Endothelial cell of umbilical vein (primary cell): ENCODE results near the gene QTRT2. TPM values are rescaled to one million over a fixed set of nuclear protein-coding genes. Genes with fewer than 3 reads are reported as not detected.

Source experiments
- BruUV-seq: library from RNA; stranded (reverse); fragments of 400-500 nt; replicated peaks from 2 replicates; lab custom pipeline; 2021; lab: Mats Ljungman, UMichigan
- CTCF ChIA-PET: fragments of 300-600, 350-600 bp; sonication (Branson Sonifier 250); formaldehyde crosslinking; loops from one replicate; lab custom pipeline; 2021; ENCODE audit warnings: antibody characterized with exemption, inconsistent platforms; lab: Charles Lee
- POLR2A ChIA-PET: fragments of 300-600, 350-600 bp; sonication (Branson Sonifier 250); formaldehyde crosslinking; loops from one replicate; lab custom pipeline; 2021; ENCODE audit warnings: antibody characterized with exemption, inconsistent platforms; lab: Charles Lee
- DNase-seq: peaks from one replicate; pipeline ENCODE4 v3.0.0-alpha.2; 2011; ENCODE audit warnings: low read depth, low spot score
- FAIRE-seq: peaks from 2 replicates; lab custom pipeline; 2011; peaks lifted over from hg19 to GRCh38; lab: Jason Lieb, UNC
- H2AFZ ChIP-seq: 2 replicates; pipeline ENCODE4 v1.6.0; 2012; ENCODE audit warnings: low read depth, low read length, control low read depth, inconsistent platforms
- H3K27ac ChIP-seq: 2 replicates; pipeline ENCODE4 v1.5.1; 2011; ENCODE audit warnings: low read depth, mild to moderate bottlenecking, control low read depth, low read length, moderate library complexity; ENCODE audit not compliant: insufficient read depth
- H3K27me3 ChIP-seq, 2 experiments: 2 replicates each; pipeline versions ENCODE4 v1.6.0 to v1.6.1; 2011; ENCODE audit warnings: low read length in 2 of 2, mixed read lengths in 1 of 2; ENCODE audit not compliant: control insufficient read depth in 2 of 2, insufficient read depth in 2 of 2
- H3K36me3 ChIP-seq, 2 experiments: 2 replicates in 1 of 2; 3 replicates in 1 of 2; pipeline ENCODE4 v1.5.1; 2011; ENCODE audit warnings: low read length in 2 of 2, mild to moderate bottlenecking in 1 of 2, moderate library complexity in 1 of 2; ENCODE audit not compliant: control insufficient read depth in 2 of 2, insufficient read depth in 2 of 2; ENCODE audit errors: extremely low read depth in 1 of 2
- H3K4me1 ChIP-seq: 3 replicates; pipeline ENCODE4 v1.5.1; 2011; ENCODE audit warnings: mild to moderate bottlenecking, low read length; ENCODE audit not compliant: control insufficient read depth, insufficient read depth; ENCODE audit errors: extremely low read depth
- H3K4me2 ChIP-seq: 2 replicates; pipeline ENCODE4 v1.6.1; 2011; ENCODE audit warnings: low read length, control low read depth, mixed read lengths; ENCODE audit not compliant: insufficient read depth
- H3K4me3 ChIP-seq, 3 experiments: fragments of 200-600 bp in 1 of 3; sonication (generic), shearing (Covaris generic) in 1 of 3; replicated peaks in 1 of 3; 2 replicates each; pipeline ENCODE4 v1.5.1; 2011 to 2016; ENCODE audit warnings: control low read depth in 3 of 3, low read length in 3 of 3, mild to moderate bottlenecking in 2 of 3, inconsistent platforms in 1 of 3, low read depth in 1 of 3, moderate library complexity in 1 of 3; ENCODE audit not compliant: insufficient read depth in 1 of 3
- H3K79me2 ChIP-seq: 2 replicates; pipeline ENCODE4 v1.6.0; 2012; ENCODE audit warnings: low read length, inconsistent platforms; ENCODE audit not compliant: control insufficient read depth, insufficient read depth
- H3K9ac ChIP-seq: replicated peaks from 2 replicates; pipeline ENCODE3; 2011; ENCODE audit warnings: low read length, control low read depth; ENCODE audit not compliant: insufficient read depth; ENCODE audit errors: extremely low read depth
- H3K9me1 ChIP-seq: replicated peaks from 3 replicates; pipeline ENCODE4 v1.6.0; 2011; ENCODE audit warnings: mild to moderate bottlenecking, low read length; ENCODE audit not compliant: control insufficient read depth, insufficient read depth; ENCODE audit errors: extremely low read depth
- H3K9me3 ChIP-seq: replicated peaks from 2 replicates; pipeline ENCODE4 v1.5.1; 2012; ENCODE audit warnings: low read length, inconsistent platforms; ENCODE audit not compliant: control insufficient read depth, insufficient read depth
- H4K20me1 ChIP-seq: replicated peaks from 2 replicates; pipeline ENCODE3; 2011; ENCODE audit warnings: mild to moderate bottlenecking, low read length; ENCODE audit not compliant: control insufficient read depth, insufficient read depth; ENCODE audit errors: extremely low read depth
- FOS ChIP-seq: IDR thresholded peaks from 2 replicates; pipeline ENCODE4 v1.6.1; 2011; ENCODE audit warnings: mild to moderate bottlenecking, low read length, moderate library complexity, borderline replicate concordance; ENCODE audit not compliant: insufficient read depth
- GATA2 ChIP-seq: IDR thresholded peaks from 2 replicates; pipeline ENCODE4 v1.7.0; 2011; ENCODE audit warnings: low read depth, mild to moderate bottlenecking, moderate library complexity, mixed read lengths, low read length; ENCODE audit not compliant: insufficient read length, insufficient read depth
- POLR2AphosphoS5 ChIP-seq: IDR thresholded peaks from 2 replicates; pipeline ENCODE4 v1.6.1; 2012; ENCODE audit warnings: low read depth, mild to moderate bottlenecking, control low read depth, low read length, moderate library complexity; ENCODE audit not compliant: insufficient read depth
- dilution Hi-C: fragments of 300-500 bp; cut with MboI; formaldehyde crosslinking; loops from one replicate; pipeline ENCODE4 v1.15.0; 2019; ENCODE audit warnings: low sequenced_read_pairs; ENCODE audit not compliant: extremely low pct_ligation_motif_present
- intact Hi-C: fragments of 100-400 bp; cut with micrococcal nuclease; formaldehyde crosslinking; loops from one replicate; pipeline ENCODE4 v1.10.0; 2022
- polyA plus RNA-seq, 4 experiments: library from polyadenylated mRNA; depleted of rRNA in 3 of 4; stranded (reverse) in 3 of 4; unstranded in 1 of 4; fragments of >200 nt; gene quantifications; 2 replicates each; pipeline versions ENCODE4 v1.2.1 to v1.2.3, GENCODE V29; 2011 to 2012; ENCODE audit warnings: missing spikeins in 1 of 4
- total RNA-seq: library from RNA; stranded (reverse); gene quantifications from 2 replicates; pipeline ENCODE4 v1.2.3, GENCODE V29; 2021

QTRT2 gene
- total and polyA plus RNA-seq, 2 donors (not counting 3 experiments of a cell fraction or from before 2014, with no cell fraction given) = 11.0 to 42.8 TPM

GRCh38 chr3:114057011-114057347 is 442 bp downstream of the QTRT2 start:
- TF ChIP-seq GATA2 = no peak
- TF ChIP-seq FOS = no peak
- dilution Hi-C loops (no loop called here), intact Hi-C loops (loop anchor here (2.0 to 5.0 kb wide), 4 partner anchors 36 to 1725 kb away; partner anchors contain the start of gene ZDHHC23)
- Histone ChIP-seq H3K4me1 (peaks cover 16% of the 10 kb centered on the region), H3K9me3 (no peaks in the 10 kb centered on the region), H3K9ac (peak overlapping the region; percentile 56), H3K79me2 (peaks cover 48% of the 10 kb centered on the region), H3K4me3 (peak overlapping the region; percentile 6 to 86 (median 65)), H3K4me2 (peak overlapping the region; percentile 91), H3K27me3 (no peaks in the 10 kb centered on the region), H3K36me3 (peaks cover 0 to 2% of the 10 kb centered on the region in 2 experiments), H3K27ac (peak overlapping the region; percentile 31), H2AFZ (peak overlapping the region; percentile 40), H3K9me1 (no peaks in the 10 kb centered on the region), H4K20me1 (no peaks in the 10 kb centered on the region)
- DNase-seq (no peak), FAIRE-seq (no peak)
- ChIA-PET POLR2A (no interaction called here), CTCF (interaction anchor here (0.8 to 1.0 kb wide), 2 partner anchors 98 to 122 kb away, joined by 3 to 6 read pairs; no protein-coding TSS in a partner anchor)
- BruUV-seq = TSS peak; percentile 71

GRCh38 chr3:114058646-114059045 is 2.1 kb downstream of the QTRT2 start:
- no peaks in the 10 kb centered on the region for H3K9me3 ChIP-seq
- peak overlapping the region; percentile 91 for H3K4me2 ChIP-seq
- H3K9ac ChIP-seq = no peak overlapping the region
- no peak overlapping the region for H3K4me3 ChIP-seq
- intact Hi-C loops (loop anchor here (5.0 kb wide), 2 partner anchors 216 to 1724 kb away; no protein-coding TSS in a partner anchor), dilution Hi-C loops (no loop called here)
- no peak overlapping the region for H2AFZ ChIP-seq
- TF ChIP-seq POLR2AphosphoS5 = no peak
- H3K4me1 ChIP-seq = peaks cover 16% of the 10 kb centered on the region
- CTCF ChIA-PET = interaction anchor here (1.7 kb wide), 1 partner anchor 8 kb away, joined by 4 read pairs; no protein-coding TSS in a partner anchor
- no TSS peak for BruUV-seq
- no peaks in the 10 kb centered on the region for H4K20me1 ChIP-seq
- peaks cover 0 to 2% of the 10 kb centered on the region in 2 experiments for H3K36me3 ChIP-seq
- POLR2A ChIA-PET = interaction anchor here (0.7 kb wide), 1 partner anchor 9 kb away, joined by 3 read pairs; no protein-coding TSS in a partner anchor
- no peak overlapping the region for H3K27ac ChIP-seq
- no peaks in the 10 kb centered on the region for H3K27me3 ChIP-seq
- no peaks in the 10 kb centered on the region for H3K9me1 ChIP-seq
- FAIRE-seq = no peak
- DNase-seq = no peak
- H3K79me2 ChIP-seq = peaks cover 59% of the 10 kb centered on the region
